HEK293T (cell line): ENCODE measurements around the gene PERM1.

Experiments
- BHLHE40 ChIP-seq: fragments of 450-650 bp; IDR thresholded peaks from 2 replicates; pipeline ENCODE4 v1.6.1; 2016; ENCODE audit warnings: mild to moderate bottlenecking, moderate library complexity, borderline replicate concordance
- CTBP1 ChIP-seq: fragments of 450-650 bp; IDR thresholded peaks from 2 replicates; pipeline ENCODE4 v1.6.1; 2016; ENCODE audit warnings: borderline replicate concordance
- ELF4 ChIP-seq: fragments of 450-650 bp; IDR thresholded peaks from 2 replicates; pipeline ENCODE4 v1.6.1; 2017; ENCODE audit warnings: antibody characterized with exemption
- FOXM1 ChIP-seq: fragments of 450-650 bp; IDR thresholded peaks from 2 replicates; pipeline ENCODE4 v1.6.1; 2017; ENCODE audit warnings: mild to moderate bottlenecking, borderline replicate concordance
- LEF1 ChIP-seq: fragments of 450-650 bp; IDR thresholded peaks from 2 replicates; pipeline ENCODE4 v1.6.1; 2017; ENCODE audit warnings: mild to moderate bottlenecking, borderline replicate concordance
- NFRKB ChIP-seq: fragments of 450-650 bp; IDR thresholded peaks from 2 replicates; pipeline ENCODE4 v1.6.1; 2016; ENCODE audit warnings: mild to moderate bottlenecking, moderate library complexity
- SP1 ChIP-seq: fragments of 450-650 bp; IDR thresholded peaks from 2 replicates; pipeline ENCODE4 v1.6.1; 2017
- SUZ12 ChIP-seq: fragments of 450-650 bp; IDR thresholded peaks from 2 replicates; pipeline ENCODE4 v1.6.1; 2016; ENCODE audit warnings: mild to moderate bottlenecking
- TARDBP ChIP-seq: fragments of 450-650 bp; IDR thresholded peaks from 2 replicates; pipeline ENCODE4 v1.6.1; 2016
- ZNF384 ChIP-seq: fragments of 450-650 bp; IDR thresholded peaks from 2 replicates; pipeline ENCODE4 v1.6.1; 2016

- TF ChIP-seq ELF4 (no peak), ZNF384 (no peak), SP1 (no peak), NFRKB (no peak), BHLHE40 (no peak), TARDBP (no peak), LEF1 (no peak), SUZ12 (no peak), CTBP1 (no peak), FOXM1 (no peak)
Measured at GRCh38 chr1:1011396-1011949, 29.6 kb upstream of the PERM1 start.
